HL-60 (cell line): Measurements from ENCODE around the gene VASH2.
"Not testable (repeated sequence)": the region's sequence is repeated elsewhere in the genome, so short reads cannot be mapped to it uniquely, and the experiment has no call there.

ENCODE experiments used
- DNase-seq, 2 experiments: peaks; one replicate each; pipeline ENCODE4 v3.0.0-alpha.2; 2010 to 2020; ENCODE audit warnings: low read depth in 1 of 2, low spot score in 1 of 2
- H3K27ac ChIP-seq: fragments of 250-450 bp; sonication (Bioruptor Pico); replicated peaks from 2 replicates; pipeline ENCODE4 v1.5.1; 2020; ENCODE audit warnings: mild to moderate bottlenecking, moderate library complexity
- H3K27me3 ChIP-seq: fragments of 250-450 bp; sonication (Bioruptor Pico); 2 replicates; pipeline ENCODE4 v1.5.1; 2021; ENCODE audit warnings: mild to moderate bottlenecking, moderate library complexity; ENCODE audit not compliant: insufficient read depth, poor library complexity, severe bottlenecking
- H3K4me3 ChIP-seq: replicated peaks from 2 replicates; pipeline ENCODE4 v1.5.1; 2011; ENCODE audit warnings: mild to moderate bottlenecking, control low read depth, low read length; ENCODE audit not compliant: insufficient read depth
- GABPA ChIP-seq: IDR thresholded peaks from 2 replicates; pipeline ENCODE4 v1.6.1; 2012; ENCODE audit warnings: low read depth
- POLR2AphosphoS5 ChIP-seq: IDR thresholded peaks from 2 replicates; pipeline ENCODE4 v1.6.1; 2012; ENCODE audit warnings: low read depth
- SPI1 ChIP-seq: IDR thresholded peaks from 2 replicates; pipeline ENCODE4 v1.6.1; 2012; ENCODE audit warnings: low read depth, mild to moderate bottlenecking, borderline replicate concordance
- TF ChIP-seq, protein P1 (sequence below): IDR thresholded peaks from 2 replicates; pipeline ENCODE4 v1.6.1; 2012; ENCODE audit warnings: low read depth; ENCODE audit not compliant: insufficient replicate concordance
- TF ChIP-seq, protein P2 (sequence below): IDR thresholded peaks from one replicate; pipeline ENCODE4 v1.5.1; 2011; ENCODE audit warnings: low read length, control low read depth, inconsistent platforms; ENCODE audit not compliant: insufficient read depth

The VASH2 gene

DNA sequence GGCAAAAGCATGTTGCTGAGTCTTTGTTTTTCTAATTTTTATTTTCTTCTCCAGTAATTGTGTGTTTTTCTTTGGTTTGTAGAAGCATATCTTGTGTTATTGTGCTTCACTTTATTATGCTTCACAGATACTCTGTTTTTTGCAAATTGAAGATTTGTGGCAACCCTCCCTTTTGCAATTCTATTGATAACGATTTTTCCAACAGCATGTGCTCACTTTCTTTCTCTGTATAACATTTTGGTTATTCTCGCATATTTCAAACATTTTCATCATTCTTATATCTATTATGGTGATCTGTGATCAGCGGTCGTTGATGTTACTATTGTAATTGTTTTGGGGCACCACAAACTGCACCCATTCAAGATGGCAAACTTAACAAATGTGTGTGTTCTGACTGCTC is 69.1 kb downstream of the VASH2 start:
- Histone ChIP-seq H3K27ac (no peak overlapping the region), H3K27me3 (no peaks in the 10 kb centered on the region), H3K4me3 (no peak overlapping the region)
- TF ChIP-seq, protein P1, sequence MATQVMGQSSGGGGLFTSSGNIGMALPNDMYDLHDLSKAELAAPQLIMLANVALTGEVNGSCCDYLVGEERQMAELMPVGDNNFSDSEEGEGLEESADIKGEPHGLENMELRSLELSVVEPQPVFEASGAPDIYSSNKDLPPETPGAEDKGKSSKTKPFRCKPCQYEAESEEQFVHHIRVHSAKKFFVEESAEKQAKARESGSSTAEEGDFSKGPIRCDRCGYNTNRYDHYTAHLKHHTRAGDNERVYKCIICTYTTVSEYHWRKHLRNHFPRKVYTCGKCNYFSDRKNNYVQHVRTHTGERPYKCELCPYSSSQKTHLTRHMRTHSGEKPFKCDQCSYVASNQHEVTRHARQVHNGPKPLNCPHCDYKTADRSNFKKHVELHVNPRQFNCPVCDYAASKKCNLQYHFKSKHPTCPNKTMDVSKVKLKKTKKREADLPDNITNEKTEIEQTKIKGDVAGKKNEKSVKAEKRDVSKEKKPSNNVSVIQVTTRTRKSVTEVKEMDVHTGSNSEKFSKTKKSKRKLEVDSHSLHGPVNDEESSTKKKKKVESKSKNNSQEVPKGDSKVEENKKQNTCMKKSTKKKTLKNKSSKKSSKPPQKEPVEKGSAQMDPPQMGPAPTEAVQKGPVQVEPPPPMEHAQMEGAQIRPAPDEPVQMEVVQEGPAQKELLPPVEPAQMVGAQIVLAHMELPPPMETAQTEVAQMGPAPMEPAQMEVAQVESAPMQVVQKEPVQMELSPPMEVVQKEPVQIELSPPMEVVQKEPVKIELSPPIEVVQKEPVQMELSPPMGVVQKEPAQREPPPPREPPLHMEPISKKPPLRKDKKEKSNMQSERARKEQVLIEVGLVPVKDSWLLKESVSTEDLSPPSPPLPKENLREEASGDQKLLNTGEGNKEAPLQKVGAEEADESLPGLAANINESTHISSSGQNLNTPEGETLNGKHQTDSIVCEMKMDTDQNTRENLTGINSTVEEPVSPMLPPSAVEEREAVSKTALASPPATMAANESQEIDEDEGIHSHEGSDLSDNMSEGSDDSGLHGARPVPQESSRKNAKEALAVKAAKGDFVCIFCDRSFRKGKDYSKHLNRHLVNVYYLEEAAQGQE, result no peak
- TF ChIP-seq, protein P2, sequence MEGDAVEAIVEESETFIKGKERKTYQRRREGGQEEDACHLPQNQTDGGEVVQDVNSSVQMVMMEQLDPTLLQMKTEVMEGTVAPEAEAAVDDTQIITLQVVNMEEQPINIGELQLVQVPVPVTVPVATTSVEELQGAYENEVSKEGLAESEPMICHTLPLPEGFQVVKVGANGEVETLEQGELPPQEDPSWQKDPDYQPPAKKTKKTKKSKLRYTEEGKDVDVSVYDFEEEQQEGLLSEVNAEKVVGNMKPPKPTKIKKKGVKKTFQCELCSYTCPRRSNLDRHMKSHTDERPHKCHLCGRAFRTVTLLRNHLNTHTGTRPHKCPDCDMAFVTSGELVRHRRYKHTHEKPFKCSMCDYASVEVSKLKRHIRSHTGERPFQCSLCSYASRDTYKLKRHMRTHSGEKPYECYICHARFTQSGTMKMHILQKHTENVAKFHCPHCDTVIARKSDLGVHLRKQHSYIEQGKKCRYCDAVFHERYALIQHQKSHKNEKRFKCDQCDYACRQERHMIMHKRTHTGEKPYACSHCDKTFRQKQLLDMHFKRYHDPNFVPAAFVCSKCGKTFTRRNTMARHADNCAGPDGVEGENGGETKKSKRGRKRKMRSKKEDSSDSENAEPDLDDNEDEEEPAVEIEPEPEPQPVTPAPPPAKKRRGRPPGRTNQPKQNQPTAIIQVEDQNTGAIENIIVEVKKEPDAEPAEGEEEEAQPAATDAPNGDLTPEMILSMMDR, result no peak
- DNase-seq, result no peak

DNA sequence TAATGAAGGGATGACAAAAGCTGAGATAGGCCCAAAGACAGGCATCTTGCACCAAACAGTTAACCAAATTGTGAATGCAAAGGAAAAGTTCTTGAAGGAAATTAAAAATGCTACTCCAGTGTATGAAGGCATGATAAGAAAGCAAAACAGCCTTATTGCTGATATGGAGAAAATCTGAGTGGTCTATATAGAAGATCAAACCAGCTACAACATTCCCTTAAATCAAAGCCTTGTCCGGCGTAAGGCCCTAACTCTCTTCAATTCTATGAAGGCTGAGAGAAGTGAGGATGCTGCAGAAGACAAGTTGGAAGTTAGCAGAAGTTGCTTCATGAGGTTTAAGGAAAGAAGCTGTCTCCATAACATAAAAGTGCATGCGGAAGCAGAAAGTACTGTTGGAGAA is 69.7 kb downstream of the VASH2 start:
- no peak for DNase-seq
- no peak overlapping the region for H3K4me3 ChIP-seq
- TF ChIP-seq SPI1 (no peak), POLR2AphosphoS5 (no peak), GABPA (no peak)
- TF ChIP-seq, protein P1, result no peak
- TF ChIP-seq, protein P2, result no peak
- no peaks in the 10 kb centered on the region for H3K27me3 ChIP-seq
- no peak overlapping the region for H3K27ac ChIP-seq

DNA sequence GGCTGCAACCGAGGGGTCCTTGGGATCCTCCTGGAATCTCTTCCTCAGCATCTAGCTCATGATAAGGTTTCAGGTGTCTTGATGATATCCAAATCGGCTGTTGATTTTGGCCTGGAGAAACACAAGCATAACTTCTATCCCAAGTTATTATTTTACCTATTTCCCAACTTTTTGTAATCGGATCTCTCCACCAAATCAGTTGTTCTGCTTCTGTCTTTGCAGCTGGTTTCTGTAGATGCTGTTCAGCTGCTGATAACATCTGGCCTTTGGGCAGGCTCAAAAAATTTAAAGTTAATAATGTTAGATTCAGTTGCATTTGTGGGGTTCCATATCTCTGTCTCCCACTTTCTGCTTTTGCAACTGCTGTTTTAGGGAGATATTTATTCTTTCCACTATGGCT is 76.7 kb downstream of the VASH2 start:
- DNase-seq, H3K27me3 ChIP-seq, H3K27ac ChIP-seq, H3K4me3 ChIP-seq: not testable (repeated sequence)

DNA sequence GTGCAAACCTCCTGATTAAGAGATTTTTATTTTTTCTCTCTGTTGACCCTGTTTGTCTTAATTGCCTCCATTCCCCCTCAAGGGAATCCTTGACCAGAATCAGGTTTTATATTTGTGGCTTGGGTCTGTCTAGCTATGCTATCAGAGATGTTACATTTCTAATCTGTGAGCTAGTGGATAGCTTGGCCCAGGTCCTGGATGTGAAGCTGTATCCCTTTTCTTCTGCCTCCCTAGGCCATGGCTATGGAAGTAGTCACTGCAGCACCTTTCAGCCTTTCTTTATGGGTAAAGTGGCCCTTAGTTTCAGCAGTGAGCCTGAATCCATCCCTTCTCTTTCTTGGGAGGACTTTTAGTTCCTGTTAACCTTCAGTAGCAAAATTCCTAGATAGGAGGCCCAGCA is 82.3 kb downstream of the VASH2 start:
- Histone ChIP-seq H3K27ac (no peak overlapping the region), H3K27me3 (no peaks in the 10 kb centered on the region), H3K4me3 (no peak overlapping the region)
- TF ChIP-seq, protein P2, result no peak
- TF ChIP-seq, protein P1, result no peak
- TF ChIP-seq POLR2AphosphoS5 (no peak), SPI1 (no peak), GABPA (no peak)
- DNase-seq, result no peak
